PC-9 (cell line): ENCODE measurements around the gene PODXL. TPM values are rescaled to one million over a fixed set of nuclear protein-coding genes. Genes with fewer than 3 reads are reported as not detected.
"Not testable (repeated sequence)": the region's sequence is repeated elsewhere in the genome, so short reads cannot be mapped to it uniquely, and the experiment has no call there.

ENCODE experiments used
- BruUV-seq: library from RNA; stranded (reverse); fragments of 400-500 nt; replicated peaks from 2 replicates; lab custom pipeline; 2021; lab: Mats Ljungman, UMichigan
- CTCF ChIA-PET: fragments of 300-600 bp; sonication (Branson Sonifier 250); formaldehyde crosslinking; loops from one replicate; lab custom pipeline; 2022; ENCODE audit warnings: antibody characterized with exemption; lab: Charles Lee
- POLR2A ChIA-PET: fragments of 300-600 bp; sonication (Branson Sonifier 250); formaldehyde crosslinking; loops from one replicate; lab custom pipeline; 2022; ENCODE audit warnings: antibody characterized with exemption; ENCODE audit not compliant: unreplicated experiment; lab: Charles Lee
- DNase-seq, 2 experiments: peaks; one replicate each; pipeline versions ENCODE4 v3.0.0 to v3.0.0-alpha.2; 2015 to 2022; ENCODE audit warnings: mixed read lengths in 1 of 2
- H2AFZ ChIP-seq: fragments of 200-600 bp; sonication (generic); 2 replicates; pipeline ENCODE4 v1.8.1; 2017; ENCODE audit warnings: antibody characterized with exemption
- H3F3A ChIP-seq: fragments of 200-600 bp; sonication (generic); 2 replicates; pipeline ENCODE4 v1.8.1; 2017; ENCODE audit warnings: antibody characterized with exemption, mild to moderate bottlenecking, low read depth; ENCODE audit not compliant: insufficient read depth
- H3K27ac ChIP-seq: fragments of 200-600 bp; sonication (generic); 2 replicates; pipeline ENCODE4 v1.6.1; 2016; ENCODE audit warnings: mixed run types
- H3K27me3 ChIP-seq: fragments of 200-600 bp; sonication (generic); 2 replicates; pipeline ENCODE4 v1.6.1; 2016; ENCODE audit warnings: low read depth, mixed run types; ENCODE audit not compliant: insufficient read depth
- H3K36me3 ChIP-seq: fragments of 200-600 bp; sonication (generic); 2 replicates; pipeline ENCODE4 v1.6.1; 2016; ENCODE audit warnings: low read depth, mixed run types
- H3K4me1 ChIP-seq: fragments of 200-600 bp; sonication (generic); replicated peaks from 2 replicates; pipeline ENCODE4 v1.6.1; 2016; ENCODE audit warnings: mixed run types; ENCODE audit not compliant: insufficient read depth
- H3K4me2 ChIP-seq: fragments of 200-600 bp; sonication (generic); 2 replicates; pipeline ENCODE4 v1.6.1; 2017; ENCODE audit warnings: mixed run types
- H3K4me3 ChIP-seq: fragments of 200-600 bp; sonication (generic); 2 replicates; pipeline ENCODE4 v1.6.1; 2016; ENCODE audit warnings: mixed run types
- H3K79me2 ChIP-seq: fragments of 200-600 bp; sonication (generic); 2 replicates; pipeline ENCODE4 v1.6.1; 2017; ENCODE audit warnings: low read depth, mixed run types
- H3K9me2 ChIP-seq: fragments of 200-600 bp; sonication (generic); 2 replicates; pipeline ENCODE4 v1.8.1; 2017; ENCODE audit warnings: mild to moderate bottlenecking; ENCODE audit not compliant: insufficient read depth
- H3K9me3 ChIP-seq: fragments of 200-600 bp; sonication (generic); 2 replicates; pipeline ENCODE4 v1.8.1; 2016; ENCODE audit warnings: low read depth; ENCODE audit not compliant: insufficient read depth
- H4K20me1 ChIP-seq: fragments of 200-600 bp; sonication (generic); 2 replicates; pipeline ENCODE4 v1.8.1; 2017; ENCODE audit not compliant: insufficient read depth
- CTCF ChIP-seq: fragments of 200-600 bp; sonication (generic); conservative IDR thresholded peaks from 2 replicates; pipeline ENCODE4 v1.6.1; 2017; ENCODE audit warnings: mixed run types, antibody characterized with exemption, mild to moderate bottlenecking, moderate library complexity
- EZH2 ChIP-seq: fragments of 200-600 bp; sonication (generic); IDR thresholded peaks from 2 replicates; pipeline ENCODE4 v1.8.0; 2017; ENCODE audit warnings: antibody characterized with exemption, low read depth
- intact Hi-C: fragments of 100-400 bp; cut with micrococcal nuclease; formaldehyde crosslinking; loops from one replicate; pipeline ENCODE4 v1.10.0; 2022; ENCODE audit not compliant: unreplicated experiment
- total RNA-seq: library from RNA; stranded (reverse); gene quantifications from 2 replicates; pipeline ENCODE4 v1.2.3, GENCODE V29; 2021

Gene PODXL
- total RNA-seq, 1 experiment from 2014 or later, result 75.3 TPM

GRCh38 chr7:131466735-131467365 lies 89.6 kb downstream of the PODXL start:
- H3K79me2 ChIP-seq, result no peaks in the 10 kb centered on the region
- BruUV-seq, result no TSS peak
- DNase-seq, result no peak
- H3K27ac ChIP-seq, result no peak overlapping the region
- ChIA-PET POLR2A (no interaction called here), CTCF (no interaction called here)
- H3K4me3 ChIP-seq, result no peak overlapping the region
- H2AFZ ChIP-seq, result no peak overlapping the region
- no peaks in the 10 kb centered on the region for H3K9me3 ChIP-seq
- no peaks in the 10 kb centered on the region for H4K20me1 ChIP-seq
- H3K4me1 ChIP-seq, result no peaks in the 10 kb centered on the region
- H3K36me3 ChIP-seq, result peaks cover 42% of the 10 kb centered on the region
- no peaks in the 10 kb centered on the region for H3K9me2 ChIP-seq
- TF ChIP-seq CTCF, result no peak
- TF ChIP-seq EZH2, result no peak
- intact Hi-C loops, result no loop called here
- H3K4me2 ChIP-seq, result no peak overlapping the region
- no peaks in the 10 kb centered on the region for H3F3A ChIP-seq
- no peaks in the 10 kb centered on the region for H3K27me3 ChIP-seq

GRCh38 chr7:131462715-131463114 lies 93.7 kb downstream of the PODXL start:
- POLR2A ChIA-PET, H3F3A ChIP-seq, BruUV-seq, H3K9me3 ChIP-seq, DNase-seq, H3K27me3 ChIP-seq, H2AFZ ChIP-seq, intact Hi-C loops, H3K27ac ChIP-seq, H3K79me2 ChIP-seq, H3K4me2 ChIP-seq, H3K9me2 ChIP-seq, H4K20me1 ChIP-seq, CTCF ChIA-PET, H3K4me3 ChIP-seq, H3K4me1 ChIP-seq: not testable (repeated sequence)
- H3K36me3 ChIP-seq, result peaks cover 45% of the 10 kb centered on the region

GRCh38 chr7:131462059-131462458 lies 94.4 kb downstream of the PODXL start:
- H3K79me2 ChIP-seq, result no peaks in the 10 kb centered on the region
- no peak overlapping the region for H3K4me2 ChIP-seq
- no peak overlapping the region for H3K4me3 ChIP-seq
- ChIA-PET POLR2A (no interaction called here), CTCF (no interaction called here)
- BruUV-seq, result no TSS peak
- H3K9me3 ChIP-seq, result no peaks in the 10 kb centered on the region
- peaks cover 6% of the 10 kb centered on the region; the same call in 1 of the 2 replicates for H3F3A ChIP-seq
- no peak overlapping the region for H3K27ac ChIP-seq
- no peaks in the 10 kb centered on the region for H3K27me3 ChIP-seq
- no peaks in the 10 kb centered on the region for H3K9me2 ChIP-seq
- H2AFZ ChIP-seq, result no peak overlapping the region
- H4K20me1 ChIP-seq, result no peaks in the 10 kb centered on the region
- H3K36me3 ChIP-seq, result peaks cover 44% of the 10 kb centered on the region
- no peak for DNase-seq
- peaks cover 9% of the 10 kb centered on the region for H3K4me1 ChIP-seq
- TF ChIP-seq CTCF (no peak), EZH2 (no peak)
- intact Hi-C loops, result no loop called here
